Measurements from ENCODE around the gene SH3RF2. TPM values are rescaled to one million over a fixed set of nuclear protein-coding genes. Genes with fewer than 3 reads are reported as not detected.

The SH3RF2 gene
- total and polyA plus RNA-seq, 2 donors (not counting 1 experiment from before 2014, with no cell fraction given): 0.53 to 1.2 TPM

- H3K27me3 ChIP-seq (ENCODE audit: control insufficient read depth, insufficient read depth, low read length): no peaks in the 10 kb centered on the region
- H3K79me2 ChIP-seq (ENCODE audit: control insufficient read depth, insufficient read depth, low read length): no peaks in the 10 kb centered on the region
Observed at GRCh38 chr5:145965804-145966203, 29.4 kb downstream of the SH3RF2 start.

GRCh38 chr5:145967296-145967695 is 30.9 kb downstream of the SH3RF2 start:
- Histone ChIP-seq H3K4me1 (ENCODE audit: control insufficient read depth, extremely low read depth, insufficient read depth, low read length) (no peaks in the 10 kb centered on the region), H3K36me3 (ENCODE audit: control insufficient read depth, insufficient read depth, low read length) (no peaks in the 10 kb centered on the region), H3K9ac (ENCODE audit: insufficient read depth, low read length) (no peak overlapping the region), H3K79me2 (ENCODE audit: control insufficient read depth, insufficient read depth, low read length) (no peaks in the 10 kb centered on the region), H2AFZ (ENCODE audit: low read length) (no peak overlapping the region), H4K20me1 (ENCODE audit: control insufficient read depth, extremely low read depth, insufficient read depth, low read length) (no peaks in the 10 kb centered on the region), H3K27me3 (ENCODE audit: control insufficient read depth, insufficient read depth, low read length) (no peaks in the 10 kb centered on the region), H3K27ac (ENCODE audit: insufficient read depth, low read length) (no peak overlapping the region), H3K9me3 (ENCODE audit: control insufficient read depth, insufficient read depth, low read depth, low read length) (no peaks in the 10 kb centered on the region), H3K4me2 (ENCODE audit: extremely low read depth, insufficient read depth, low read length) (no peak overlapping the region), H3K4me3 (replicated peaks in 1 of 4; ENCODE audit: control extremely low read depth in 1 of 4, insufficient read depth in 1 of 4, low read depth in 3 of 4, low read length in 4 of 4) (no peak overlapping the region)
- TF ChIP-seq EZH2 (IDR thresholded peaks at IDR 0.05; ENCODE audit: low read length, missing control alignments) (no peak), CTCF (conservative IDR thresholded peaks at IDR 0.05 in 1 of 2, IDR thresholded peaks at IDR 0.05 in 1 of 2; ENCODE audit: low read depth in 1 of 2, low read length in 2 of 2) (no peak)
- DNase-seq (ENCODE audit: low read depth in 2 of 2): no peak

More at GRCh38 chr5:145965804-145966203, 29.4 kb downstream of the SH3RF2 start:
- Histone ChIP-seq H3K36me3 (ENCODE audit: control insufficient read depth, insufficient read depth, low read length) (no peaks in the 10 kb centered on the region), H4K20me1 (ENCODE audit: control insufficient read depth, extremely low read depth, insufficient read depth, low read length) (no peaks in the 10 kb centered on the region), H2AFZ (ENCODE audit: low read length) (no peak overlapping the region), H3K9ac (ENCODE audit: insufficient read depth, low read length) (no peak overlapping the region), H3K27ac (ENCODE audit: insufficient read depth, low read length) (no peak overlapping the region), H3K4me3 (replicated peaks in 1 of 4; ENCODE audit: control extremely low read depth in 1 of 4, insufficient read depth in 1 of 4, low read depth in 3 of 4, low read length in 4 of 4) (no peak overlapping the region), H3K4me1 (ENCODE audit: control insufficient read depth, extremely low read depth, insufficient read depth, low read length) (no peaks in the 10 kb centered on the region), H3K9me3 (ENCODE audit: control insufficient read depth, insufficient read depth, low read depth, low read length) (no peaks in the 10 kb centered on the region), H3K4me2 (ENCODE audit: extremely low read depth, insufficient read depth, low read length) (no peak overlapping the region)
- DNase-seq (ENCODE audit: low read depth in 2 of 2): no peak
- TF ChIP-seq CTCF (conservative IDR thresholded peaks at IDR 0.05 in 1 of 2, IDR thresholded peaks at IDR 0.05 in 1 of 2; ENCODE audit: low read depth in 1 of 2, low read length in 2 of 2): no peak
- no peak for TF ChIP-seq EZH2 (IDR thresholded peaks at IDR 0.05; ENCODE audit: low read length, missing control alignments)

DNA sequence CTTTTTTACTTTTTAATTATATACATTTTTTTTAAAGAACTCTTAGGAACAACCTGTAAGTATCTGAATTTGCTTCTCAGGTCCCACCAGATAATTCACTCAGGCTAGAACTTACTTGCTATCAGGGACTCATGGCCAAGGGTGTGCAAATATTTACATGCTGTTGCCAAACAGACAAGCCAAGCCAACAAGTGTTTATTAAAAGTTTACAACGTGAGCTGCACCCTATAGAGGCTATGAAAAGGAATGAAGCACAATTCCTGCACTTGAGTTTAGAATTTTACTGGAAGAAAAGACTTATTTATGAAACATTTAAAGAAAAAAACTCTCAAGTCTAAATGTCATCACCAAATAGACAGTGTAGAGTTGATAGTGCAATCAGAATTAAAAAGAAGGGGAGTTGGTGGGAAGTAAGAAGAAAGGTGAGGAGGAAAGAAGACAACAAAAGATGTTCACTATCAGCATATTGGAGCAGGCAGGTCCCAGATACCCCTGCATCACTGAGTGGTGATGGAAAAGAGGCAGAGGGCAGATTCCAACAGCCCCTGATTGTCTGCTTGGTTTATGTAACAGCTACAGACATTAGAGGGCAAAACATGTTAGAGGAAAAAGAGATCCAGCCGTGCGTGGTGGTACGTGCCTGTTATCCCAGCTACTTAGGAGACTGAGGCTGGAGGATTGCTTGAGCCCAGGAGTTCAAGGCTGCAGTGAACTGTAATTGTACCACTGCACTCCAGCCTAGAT is 32.8 kb downstream of the SH3RF2 start:
- Histone ChIP-seq H3K4me1 (ENCODE audit: control insufficient read depth, extremely low read depth, insufficient read depth, low read length) (no peaks in the 10 kb centered on the region), H3K4me2 (ENCODE audit: extremely low read depth, insufficient read depth, low read length) (no peak overlapping the region), H4K20me1 (ENCODE audit: control insufficient read depth, extremely low read depth, insufficient read depth, low read length) (no peaks in the 10 kb centered on the region), H2AFZ (ENCODE audit: low read length) (no peak overlapping the region), H3K9me3 (ENCODE audit: control insufficient read depth, insufficient read depth, low read depth, low read length) (no peaks in the 10 kb centered on the region), H3K36me3 (ENCODE audit: control insufficient read depth, insufficient read depth, low read length) (no peaks in the 10 kb centered on the region), H3K27ac (ENCODE audit: insufficient read depth, low read length) (no peak overlapping the region), H3K9ac (ENCODE audit: insufficient read depth, low read length) (no peak overlapping the region), H3K4me3 (replicated peaks in 1 of 4; ENCODE audit: control extremely low read depth in 1 of 4, insufficient read depth in 1 of 4, low read depth in 3 of 4, low read length in 4 of 4) (no peak overlapping the region), H3K27me3 (ENCODE audit: control insufficient read depth, insufficient read depth, low read length) (no peaks in the 10 kb centered on the region), H3K79me2 (ENCODE audit: control insufficient read depth, insufficient read depth, low read length) (no peaks in the 10 kb centered on the region)
- no peak for TF ChIP-seq CTCF (conservative IDR thresholded peaks at IDR 0.05 in 1 of 2, IDR thresholded peaks at IDR 0.05 in 1 of 2; ENCODE audit: low read depth in 1 of 2, low read length in 2 of 2)
- TF ChIP-seq EZH2 (IDR thresholded peaks at IDR 0.05; ENCODE audit: low read length, missing control alignments): no peak
- DNase-seq (ENCODE audit: low read depth in 2 of 2): no peak
